K562 (cell line): ENCODE data around the gene FXYD4. TPM values are rescaled to one million over a fixed set of nuclear protein-coding genes. Genes with fewer than 3 reads are reported as not detected.
A peak's percentile ranks its signal among the peaks of the same experiment; 100 is the strongest.

ENCODE experiments used
- CTBP1 ChIP-seq: fragments of 450-650 bp; IDR thresholded peaks from 2 replicates; pipeline ENCODE4 v1.6.1; 2016; ENCODE audit warnings: borderline replicate concordance
- GTF2E2 ChIP-seq: fragments of 200-800 bp; sonication (Bioruptor generic); IDR thresholded peaks from 2 replicates; pipeline ENCODE4 v1.6.1; 2016; ENCODE audit warnings: missing genetic modification characterization, missing compliant biosample characterization
- KLF16 ChIP-seq: IDR thresholded peaks from 2 replicates; pipeline ENCODE4 v1.6.1; 2016; ENCODE audit warnings: antibody characterized with exemption
- NRF1 ChIP-seq, 2 experiments: fragments of 450-650 bp; IDR thresholded peaks in 1 of 2; conservative IDR thresholded peaks in 1 of 2; 2 replicates each; pipeline ENCODE4 v1.6.1; 2014; ENCODE audit warnings: mild to moderate bottlenecking in 2 of 2
- SAP30 ChIP-seq: fragments of 200-600 bp; sonication (generic); IDR thresholded peaks from 2 replicates; pipeline ENCODE4 v1.6.1; 2012; ENCODE audit warnings: borderline replicate concordance, low read depth, mild to moderate bottlenecking, moderate library complexity, low read length, control low read depth, inconsistent platforms; ENCODE audit not compliant: insufficient read depth, poor library complexity, severe bottlenecking
- SRSF7 ChIP-seq: fragments of 200-400 bp; formaldehyde crosslinking; optimal IDR thresholded peaks from 2 replicates; pipeline ENCODE3; 2017; ENCODE audit warnings: mild to moderate bottlenecking, low read depth, low read length
- TEAD2 ChIP-seq: fragments of 450-650 bp; IDR thresholded peaks from 2 replicates; pipeline ENCODE4 v1.6.1; 2016; ENCODE audit warnings: missing genetic modification characterization, control low read depth, missing compliant biosample characterization
- TEAD4 ChIP-seq, 2 experiments: sonication (generic) in 1 of 2; formaldehyde crosslinking in 1 of 2; IDR thresholded peaks; 2 replicates each; pipeline versions ENCODE4 v1.6.1 to v1.8.0; 2012 to 2022; ENCODE audit warnings: borderline replicate concordance in 1 of 2, inconsistent platforms in 1 of 2, low read length in 1 of 2, mild to moderate bottlenecking in 1 of 2, missing genetic modification reagents in 1 of 2
- ZNF12 ChIP-seq: sonication (generic); formaldehyde crosslinking; IDR thresholded peaks from 2 replicates; pipeline ENCODE4 v1.4.0; 2020; ENCODE audit warnings: mild to moderate bottlenecking, missing genetic modification reagents
- ZNF140 ChIP-seq: fragments of 250-450 bp; sonication (Bioruptor Pico); IDR thresholded peaks from 2 replicates; pipeline ENCODE4 v1.8.0; 2021; ENCODE audit warnings: moderate library complexity, mild to moderate bottlenecking, inconsistent platforms
- ZNF316 ChIP-seq: fragments of 450-650 bp; IDR thresholded peaks from 2 replicates; pipeline ENCODE4 v1.6.1; 2016
- ZNF695 ChIP-seq: fragments of 450-650 bp; formaldehyde crosslinking; IDR thresholded peaks from 2 replicates; pipeline ENCODE4 v1.4.0; 2020; ENCODE audit warnings: mild to moderate bottlenecking, moderate library complexity
- polyA plus RNA-seq, 8 experiments: library from polyadenylated mRNA; depleted of rRNA in 4 of 8; stranded (reverse) in 5 of 8; unstranded in 3 of 8; fragments of >200 nt; fragmentation: Nextera tagmentation in 2 of 8; fragmentation: Illumina TruSeq in 1 of 8; extraction: Ambion mirVana in 2 of 8; extraction: Trizol in 1 of 8; gene quantifications; 2 replicates each; pipeline versions ENCODE4 v1.2.1 to v1.2.3, GENCODE V29; 2011 to 2014; ENCODE audit warnings: inconsistent platforms in 1 of 8, missing spikeins in 1 of 8
- total RNA-seq, 7 experiments: library from RNA; depleted of rRNA in 6 of 7; stranded (reverse); fragments of >200 nt in 6 of 7; fragmentation: Illumina TruSeq in 2 of 7; extraction: Trizol in 2 of 7; gene quantifications; 2 replicates each; pipeline versions ENCODE4 v1.2.1 to v1.2.3, GENCODE V29; 2011 to 2021; ENCODE audit warnings: low replicate concordance in 1 of 7
- TF ChIP-seq, protein P1 (sequence below): fragments of 250-450 bp; sonication (Bioruptor Pico); IDR thresholded peaks from 2 replicates; pipeline ENCODE4 v1.4.0; 2020
- TF ChIP-seq, protein P2 (sequence below): IDR thresholded peaks from 2 replicates; pipeline ENCODE4 v1.6.1; 2011; ENCODE audit warnings: borderline replicate concordance, low read depth, mild to moderate bottlenecking, moderate library complexity, low read length; ENCODE audit not compliant: insufficient read depth, poor library complexity, severe bottlenecking
- TF ChIP-seq, protein P3 (sequence below): fragments of 200-800 bp; sonication (Bioruptor generic); IDR thresholded peaks from 2 replicates; pipeline ENCODE4 v1.6.1; 2017; ENCODE audit warnings: missing genetic modification characterization, missing compliant biosample characterization
- TF ChIP-seq, protein P4 (sequence below), 3 experiments: IDR thresholded peaks in 2 of 3; conservative IDR thresholded peaks in 1 of 3; 2 replicates each; pipeline ENCODE4 v1.5.1; 2011 to 2012; ENCODE audit warnings: low read length in 3 of 3, mild to moderate bottlenecking in 3 of 3, control low read depth in 2 of 3, improper control_type of control experiment in 1 of 3, inconsistent platforms in 1 of 3, low read depth in 1 of 3, mixed read lengths in 1 of 3, moderate library complexity in 1 of 3; ENCODE audit not compliant: insufficient read depth in 2 of 3

The FXYD4 gene
- total and polyA plus RNA-seq, 9 of the 15 experiments (the other 6 are each of a cell fraction or from before 2014, with no cell fraction given), result not detected

DNA sequence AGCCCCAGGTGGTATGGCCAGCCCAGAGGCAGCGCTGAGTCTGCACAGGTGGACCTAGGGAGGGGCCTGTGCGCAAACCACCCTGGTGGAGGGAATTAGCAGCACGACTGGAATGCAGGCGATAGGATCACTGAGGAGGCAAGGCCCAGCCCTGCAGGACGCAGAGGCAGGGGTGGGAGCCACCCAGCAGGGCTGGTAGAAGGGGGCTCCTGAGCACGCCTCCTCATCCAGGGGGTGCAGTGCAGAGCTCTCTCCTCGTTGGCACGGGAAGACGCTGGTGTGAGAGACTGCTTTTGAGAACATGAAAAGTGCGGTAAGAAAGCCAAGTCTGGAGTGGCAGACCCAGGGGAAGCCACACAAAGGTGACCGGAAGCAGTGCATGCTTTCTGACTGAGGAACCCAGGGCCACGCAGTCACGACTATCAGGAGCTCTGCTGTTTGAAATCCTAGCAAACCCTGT lies 6.0 kb downstream of the FXYD4 start (continued):
- TF ChIP-seq, protein P1, sequence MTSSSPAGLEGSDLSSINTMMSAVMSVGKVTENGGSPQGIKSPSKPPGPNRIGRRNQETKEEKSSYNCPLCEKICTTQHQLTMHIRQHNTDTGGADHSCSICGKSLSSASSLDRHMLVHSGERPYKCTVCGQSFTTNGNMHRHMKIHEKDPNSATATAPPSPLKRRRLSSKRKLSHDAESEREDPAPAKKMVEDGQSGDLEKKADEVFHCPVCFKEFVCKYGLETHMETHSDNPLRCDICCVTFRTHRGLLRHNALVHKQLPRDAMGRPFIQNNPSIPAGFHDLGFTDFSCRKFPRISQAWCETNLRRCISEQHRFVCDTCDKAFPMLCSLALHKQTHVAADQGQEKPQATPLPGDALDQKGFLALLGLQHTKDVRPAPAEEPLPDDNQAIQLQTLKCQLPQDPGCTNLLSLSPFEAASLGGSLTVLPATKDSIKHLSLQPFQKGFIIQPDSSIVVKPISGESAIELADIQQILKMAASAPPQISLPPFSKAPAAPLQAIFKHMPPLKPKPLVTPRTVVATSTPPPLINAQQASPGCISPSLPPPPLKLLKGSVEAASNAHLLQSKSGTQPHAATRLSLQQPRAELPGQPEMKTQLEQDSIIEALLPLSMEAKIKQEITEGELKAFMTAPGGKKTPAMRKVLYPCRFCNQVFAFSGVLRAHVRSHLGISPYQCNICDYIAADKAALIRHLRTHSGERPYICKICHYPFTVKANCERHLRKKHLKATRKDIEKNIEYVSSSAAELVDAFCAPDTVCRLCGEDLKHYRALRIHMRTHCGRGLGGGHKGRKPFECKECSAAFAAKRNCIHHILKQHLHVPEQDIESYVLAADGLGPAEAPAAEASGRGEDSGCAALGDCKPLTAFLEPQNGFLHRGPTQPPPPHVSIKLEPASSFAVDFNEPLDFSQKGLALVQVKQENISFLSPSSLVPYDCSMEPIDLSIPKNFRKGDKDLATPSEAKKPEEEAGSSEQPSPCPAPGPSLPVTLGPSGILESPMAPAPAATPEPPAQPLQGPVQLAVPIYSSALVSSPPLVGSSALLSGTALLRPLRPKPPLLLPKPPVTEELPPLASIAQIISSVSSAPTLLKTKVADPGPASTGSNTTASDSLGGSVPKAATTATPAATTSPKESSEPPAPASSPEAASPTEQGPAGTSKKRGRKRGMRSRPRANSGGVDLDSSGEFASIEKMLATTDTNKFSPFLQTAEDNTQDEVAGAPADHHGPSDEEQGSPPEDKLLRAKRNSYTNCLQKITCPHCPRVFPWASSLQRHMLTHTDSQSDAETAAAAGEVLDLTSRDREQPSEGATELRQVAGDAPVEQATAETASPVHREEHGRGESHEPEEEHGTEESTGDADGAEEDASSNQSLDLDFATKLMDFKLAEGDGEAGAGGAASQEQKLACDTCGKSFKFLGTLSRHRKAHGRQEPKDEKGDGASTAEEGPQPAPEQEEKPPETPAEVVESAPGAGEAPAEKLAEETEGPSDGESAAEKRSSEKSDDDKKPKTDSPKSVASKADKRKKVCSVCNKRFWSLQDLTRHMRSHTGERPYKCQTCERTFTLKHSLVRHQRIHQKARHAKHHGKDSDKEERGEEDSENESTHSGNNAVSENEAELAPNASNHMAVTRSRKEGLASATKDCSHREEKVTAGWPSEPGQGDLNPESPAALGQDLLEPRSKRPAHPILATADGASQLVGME (CRISPR knock-in tag), result no peak
- TF ChIP-seq, protein P2, sequence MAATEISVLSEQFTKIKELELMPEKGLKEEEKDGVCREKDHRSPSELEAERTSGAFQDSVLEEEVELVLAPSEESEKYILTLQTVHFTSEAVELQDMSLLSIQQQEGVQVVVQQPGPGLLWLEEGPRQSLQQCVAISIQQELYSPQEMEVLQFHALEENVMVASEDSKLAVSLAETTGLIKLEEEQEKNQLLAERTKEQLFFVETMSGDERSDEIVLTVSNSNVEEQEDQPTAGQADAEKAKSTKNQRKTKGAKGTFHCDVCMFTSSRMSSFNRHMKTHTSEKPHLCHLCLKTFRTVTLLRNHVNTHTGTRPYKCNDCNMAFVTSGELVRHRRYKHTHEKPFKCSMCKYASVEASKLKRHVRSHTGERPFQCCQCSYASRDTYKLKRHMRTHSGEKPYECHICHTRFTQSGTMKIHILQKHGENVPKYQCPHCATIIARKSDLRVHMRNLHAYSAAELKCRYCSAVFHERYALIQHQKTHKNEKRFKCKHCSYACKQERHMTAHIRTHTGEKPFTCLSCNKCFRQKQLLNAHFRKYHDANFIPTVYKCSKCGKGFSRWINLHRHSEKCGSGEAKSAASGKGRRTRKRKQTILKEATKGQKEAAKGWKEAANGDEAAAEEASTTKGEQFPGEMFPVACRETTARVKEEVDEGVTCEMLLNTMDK, result peak; percentile 50
- no peak for TF ChIP-seq GTF2E2 (tag)
- TF ChIP-seq NRF1 (conservative IDR thresholded peaks at IDR 0.05 in 1 of 2, IDR thresholded peaks at IDR 0.05 in 1 of 2), result 0 out of 4 replicates have a peak, but pooled peaks of 1 of the 2 experiments have one; percentile 15
- TF ChIP-seq ZNF695 (CRISPR knock-in tag), result no peak
- TF ChIP-seq, protein P3, sequence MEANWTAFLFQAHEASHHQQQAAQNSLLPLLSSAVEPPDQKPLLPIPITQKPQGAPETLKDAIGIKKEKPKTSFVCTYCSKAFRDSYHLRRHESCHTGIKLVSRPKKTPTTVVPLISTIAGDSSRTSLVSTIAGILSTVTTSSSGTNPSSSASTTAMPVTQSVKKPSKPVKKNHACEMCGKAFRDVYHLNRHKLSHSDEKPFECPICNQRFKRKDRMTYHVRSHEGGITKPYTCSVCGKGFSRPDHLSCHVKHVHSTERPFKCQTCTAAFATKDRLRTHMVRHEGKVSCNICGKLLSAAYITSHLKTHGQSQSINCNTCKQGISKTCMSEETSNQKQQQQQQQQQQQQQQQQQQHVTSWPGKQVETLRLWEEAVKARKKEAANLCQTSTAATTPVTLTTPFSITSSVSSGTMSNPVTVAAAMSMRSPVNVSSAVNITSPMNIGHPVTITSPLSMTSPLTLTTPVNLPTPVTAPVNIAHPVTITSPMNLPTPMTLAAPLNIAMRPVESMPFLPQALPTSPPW (CRISPR knock-in tag), result no peak
- TF ChIP-seq ZNF316, result no peak
- peak; percentile 96 for TF ChIP-seq TEAD2
- TF ChIP-seq, protein P4, sequence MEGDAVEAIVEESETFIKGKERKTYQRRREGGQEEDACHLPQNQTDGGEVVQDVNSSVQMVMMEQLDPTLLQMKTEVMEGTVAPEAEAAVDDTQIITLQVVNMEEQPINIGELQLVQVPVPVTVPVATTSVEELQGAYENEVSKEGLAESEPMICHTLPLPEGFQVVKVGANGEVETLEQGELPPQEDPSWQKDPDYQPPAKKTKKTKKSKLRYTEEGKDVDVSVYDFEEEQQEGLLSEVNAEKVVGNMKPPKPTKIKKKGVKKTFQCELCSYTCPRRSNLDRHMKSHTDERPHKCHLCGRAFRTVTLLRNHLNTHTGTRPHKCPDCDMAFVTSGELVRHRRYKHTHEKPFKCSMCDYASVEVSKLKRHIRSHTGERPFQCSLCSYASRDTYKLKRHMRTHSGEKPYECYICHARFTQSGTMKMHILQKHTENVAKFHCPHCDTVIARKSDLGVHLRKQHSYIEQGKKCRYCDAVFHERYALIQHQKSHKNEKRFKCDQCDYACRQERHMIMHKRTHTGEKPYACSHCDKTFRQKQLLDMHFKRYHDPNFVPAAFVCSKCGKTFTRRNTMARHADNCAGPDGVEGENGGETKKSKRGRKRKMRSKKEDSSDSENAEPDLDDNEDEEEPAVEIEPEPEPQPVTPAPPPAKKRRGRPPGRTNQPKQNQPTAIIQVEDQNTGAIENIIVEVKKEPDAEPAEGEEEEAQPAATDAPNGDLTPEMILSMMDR (IDR thresholded peaks at IDR 0.05 in 2 of 3, conservative IDR thresholded peaks at IDR 0.05 in 1 of 3; ENCODE audit: insufficient read depth in 2 of 3, low read depth in 1 of 3, low read length in 3 of 3), result peak; percentile 25 to 50 (median 49); a peak in 4 of 6 replicates
- TF ChIP-seq KLF16, result no peak
- TF ChIP-seq CTBP1, result peak; percentile 92
- TF ChIP-seq ZNF140, result no peak
- TF ChIP-seq TEAD4 (IDR thresholded peaks at IDR 0.05; ENCODE audit: low read length), result peak; percentile 90
- peak; percentile 95 for TF ChIP-seq TEAD4 (CRISPR knock-in tag; IDR thresholded peaks at IDR 0.05; ENCODE audit: borderline replicate concordance)
- TF ChIP-seq SRSF7, result no peak
- no peak for TF ChIP-seq ZNF12 (CRISPR knock-in tag)
- peak; percentile 19 for TF ChIP-seq SAP30
